HG03457 (cell line): Measurements from ENCODE around the gene PPM1L.
A peak's percentile ranks its signal among the peaks of the same experiment; 100 is the strongest.
"Not testable (repeated sequence)": the region's sequence is repeated elsewhere in the genome, so short reads cannot be mapped to it uniquely, and the experiment has no call there.

ENCODE experiments used
- ATAC-seq: cut with Tn5 transposase; IDR thresholded peaks from one replicate; pipeline ENCODE4 v1.9.1; 2021; ENCODE audit warnings: moderate number of reproducible peaks; ENCODE audit not compliant: unreplicated experiment

Gene PPM1L

DNA sequence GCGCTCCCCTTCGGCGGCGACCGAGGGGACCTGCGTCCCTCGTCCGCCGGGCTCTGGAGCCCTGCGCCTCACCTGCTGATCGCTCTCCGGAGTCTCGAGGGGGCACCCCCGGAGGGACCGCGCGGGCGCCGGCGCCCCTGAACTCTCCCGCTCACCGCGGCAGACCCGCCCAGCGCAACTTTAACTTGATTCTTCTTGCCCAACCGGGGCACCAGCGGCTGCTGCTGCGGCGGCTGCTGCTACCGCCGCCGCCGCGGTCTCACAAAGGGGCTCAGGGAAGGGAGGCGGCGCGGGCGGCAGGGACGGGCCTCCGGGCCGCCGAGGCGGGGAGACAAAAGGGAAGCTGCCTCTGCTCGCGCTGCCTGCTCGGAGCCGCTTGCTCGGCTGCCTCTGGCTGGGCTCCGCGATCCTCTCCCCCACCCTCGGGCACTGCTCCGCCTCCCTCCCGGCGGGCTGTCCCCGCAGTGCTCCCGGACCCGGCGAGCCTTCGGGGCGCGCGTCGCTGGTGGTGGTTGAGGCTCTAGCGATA lies at the start of gene PPM1L:
PPM1L (plus strand) TSS at position 456 of the 529 bp plus-strand sequence.
- peak; percentile 42 for ATAC-seq

DNA sequence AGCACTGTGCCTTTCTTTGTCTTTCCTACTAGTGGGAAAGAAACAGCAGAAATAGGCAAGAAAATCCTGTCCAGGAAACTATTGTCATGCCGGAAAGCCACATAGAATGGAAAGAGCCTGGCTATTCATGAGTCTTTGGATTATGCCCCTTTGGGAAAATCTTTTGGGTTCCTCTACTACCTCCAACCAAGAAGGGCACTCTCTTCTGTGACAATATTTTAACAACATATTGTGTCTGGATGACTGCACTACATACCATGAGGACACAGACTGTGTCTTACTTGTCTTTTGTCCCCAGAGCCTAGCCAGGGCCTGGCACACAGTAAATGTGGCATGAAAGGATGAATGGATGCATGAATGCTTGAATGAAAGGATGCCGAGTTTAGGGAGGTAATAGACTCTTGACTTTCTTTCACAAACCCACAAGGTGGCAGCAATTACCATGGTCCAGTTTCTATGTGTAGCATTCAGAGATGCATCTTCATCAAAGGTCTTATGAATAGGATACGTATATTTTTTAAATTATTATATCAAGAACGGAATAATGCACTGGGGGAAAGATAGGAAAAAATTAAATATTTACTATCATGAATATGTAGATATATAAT lies 48.7 kb upstream of the PPM1L start:
- ATAC-seq = no peak

DNA sequence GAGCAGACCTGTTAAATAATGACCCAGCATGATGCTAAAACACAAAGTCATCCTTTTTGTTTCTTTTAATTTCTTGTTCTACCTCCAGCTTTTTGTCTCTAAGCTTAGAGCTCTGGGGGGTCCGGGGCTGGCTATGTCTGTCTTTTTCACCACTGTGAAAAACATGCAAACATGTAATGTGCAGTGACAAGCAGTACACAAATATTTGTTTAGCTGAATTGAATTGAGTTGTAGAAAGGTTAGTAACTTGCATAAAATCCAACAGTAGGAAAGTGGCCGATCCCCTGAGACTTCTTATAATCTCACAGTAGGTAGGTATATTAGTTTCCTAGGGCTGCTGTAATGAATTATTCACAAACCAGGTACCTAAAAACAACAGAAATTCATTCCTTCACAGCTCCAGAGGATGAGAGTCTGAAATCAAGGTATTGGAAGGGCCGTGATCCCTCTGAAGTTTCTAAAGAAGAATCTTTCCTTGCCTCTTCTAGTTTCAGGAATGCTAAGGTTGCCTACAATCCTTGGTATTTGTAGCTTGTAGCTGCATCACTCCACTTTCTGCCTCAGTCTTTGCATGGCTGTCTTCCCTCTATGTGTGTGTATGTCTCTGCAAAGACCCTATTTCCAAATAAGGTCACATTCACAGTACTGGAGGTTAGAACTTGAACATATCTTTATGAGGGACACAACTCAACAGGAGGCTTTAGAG lies 46.4 kb upstream of the PPM1L start:
- ATAC-seq = no peak

DNA sequence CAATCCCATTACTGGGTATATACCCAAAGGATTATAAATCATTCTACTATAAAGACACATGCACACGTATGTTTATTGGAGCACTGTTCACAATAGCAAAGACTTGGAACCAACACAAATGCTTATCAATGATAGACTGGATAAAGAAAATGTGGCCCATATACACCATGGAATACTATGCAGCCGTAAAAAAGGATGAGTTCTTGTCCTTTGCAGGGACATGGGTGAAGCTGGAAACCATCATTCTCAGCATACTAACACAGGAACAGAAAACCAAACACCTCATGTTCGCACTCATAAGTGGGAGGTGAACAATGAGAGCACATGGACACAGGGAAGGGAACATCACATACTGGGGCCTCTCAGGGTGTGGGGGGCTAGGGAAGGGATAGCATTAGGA lies 42.9 kb upstream of the PPM1L start:
- ATAC-seq = not testable (repeated sequence)

DNA sequence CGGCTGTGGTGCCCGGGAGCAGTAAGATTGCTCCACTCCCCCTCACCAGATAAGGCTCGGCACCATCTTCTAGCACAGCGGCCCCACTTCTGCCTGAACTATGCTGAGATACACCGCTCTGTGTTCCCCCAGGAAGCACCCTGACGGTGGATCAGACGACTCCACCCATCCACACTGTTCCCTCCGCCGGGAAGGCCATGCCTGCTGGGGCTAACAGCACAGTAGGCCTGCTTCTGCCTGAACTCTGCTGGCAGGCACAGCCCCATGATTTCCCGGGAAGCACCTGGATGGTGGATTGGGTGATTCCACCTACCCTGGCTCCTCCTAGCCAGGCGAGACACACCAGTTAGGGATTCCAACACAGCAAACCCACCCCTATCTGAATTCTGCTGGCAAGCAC lies 36.3 kb upstream of the PPM1L start:
- no peak for ATAC-seq

DNA sequence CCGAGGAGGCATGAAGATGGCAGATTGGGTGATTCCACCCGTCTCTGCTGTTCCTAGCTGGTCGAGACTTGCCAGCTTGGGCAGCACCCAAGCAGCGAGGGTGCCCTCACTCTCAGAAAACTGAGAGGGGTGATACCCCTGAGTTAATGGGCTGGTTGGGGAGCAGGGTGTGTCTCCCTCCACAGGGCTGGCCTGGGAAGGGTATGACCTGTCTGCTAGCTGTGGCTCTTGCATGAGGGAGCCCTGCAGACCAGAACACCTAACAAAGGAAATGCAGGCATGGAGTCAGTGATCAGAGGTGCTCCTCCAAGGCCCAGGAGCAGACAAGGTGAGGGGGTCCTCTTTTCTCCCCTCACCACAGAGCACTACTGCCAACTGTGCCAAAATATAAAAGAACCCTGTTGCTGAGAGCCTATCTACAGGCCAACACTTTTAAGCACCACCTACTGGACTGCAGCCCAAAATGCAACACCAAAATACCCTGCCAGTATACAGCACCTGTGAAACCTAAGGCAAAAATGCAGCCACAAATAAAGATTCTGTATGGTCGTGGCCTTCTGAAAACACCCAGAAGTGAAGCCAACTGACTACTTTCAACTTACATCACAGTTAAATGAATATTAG lies 35.8 kb upstream of the PPM1L start:
- no peak for ATAC-seq

DNA sequence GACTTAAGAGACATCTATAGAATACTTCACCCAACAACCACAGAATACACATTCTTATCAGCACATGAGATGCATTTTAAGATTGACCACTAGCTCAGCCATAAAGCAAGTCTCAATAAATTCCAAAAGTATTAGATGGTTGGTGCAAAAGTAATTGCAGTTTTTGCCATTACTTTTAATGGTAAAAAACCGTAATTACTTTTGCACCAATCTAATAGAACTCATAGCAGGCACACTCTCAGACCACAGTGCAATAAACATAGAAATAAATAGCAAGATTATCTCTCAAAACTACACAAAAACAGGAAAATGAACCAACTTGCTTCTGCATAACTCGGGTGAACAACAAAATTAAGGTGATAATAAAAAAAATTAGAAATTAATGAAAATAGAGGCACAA lies 33.7 kb upstream of the PPM1L start:
- ATAC-seq = no peak

DNA sequence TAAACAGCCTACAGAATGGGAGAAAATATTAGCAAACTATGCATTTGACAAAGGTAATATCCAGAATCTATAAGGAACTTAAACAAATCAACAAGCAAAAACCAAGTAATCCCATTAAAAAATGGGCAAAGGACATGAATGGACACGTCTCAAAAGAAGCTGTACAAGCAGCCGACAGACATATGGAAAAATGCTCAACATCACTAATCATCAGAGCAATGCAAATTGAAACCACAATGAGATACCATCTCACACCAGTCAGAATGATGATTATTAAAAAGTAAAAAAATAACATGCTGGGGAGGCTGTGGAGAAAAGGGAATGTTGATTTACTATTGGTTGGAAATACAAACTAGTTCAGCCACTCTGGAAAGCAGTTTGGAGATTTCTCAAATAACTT lies 30.7 kb upstream of the PPM1L start:
- no peak for ATAC-seq

DNA sequence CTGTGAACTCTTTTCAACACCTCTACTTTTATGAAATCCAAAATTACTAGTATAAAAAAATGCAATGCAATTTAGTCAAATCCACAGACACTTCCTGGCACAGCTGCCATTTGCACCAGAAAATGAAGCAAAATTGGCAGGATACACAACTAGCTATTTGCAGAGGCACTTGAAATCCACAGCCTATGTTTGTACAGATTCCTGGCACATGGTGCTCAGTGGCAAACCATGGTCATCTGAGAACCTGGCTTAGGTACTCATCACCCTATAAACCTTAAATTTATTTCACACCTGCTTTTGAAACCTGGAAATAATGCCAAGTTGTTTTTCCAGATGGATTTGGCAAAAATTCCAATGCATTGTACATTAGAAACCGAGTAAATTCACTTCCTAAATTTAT lies 20.2 kb upstream of the PPM1L start:
- no peak for ATAC-seq

DNA sequence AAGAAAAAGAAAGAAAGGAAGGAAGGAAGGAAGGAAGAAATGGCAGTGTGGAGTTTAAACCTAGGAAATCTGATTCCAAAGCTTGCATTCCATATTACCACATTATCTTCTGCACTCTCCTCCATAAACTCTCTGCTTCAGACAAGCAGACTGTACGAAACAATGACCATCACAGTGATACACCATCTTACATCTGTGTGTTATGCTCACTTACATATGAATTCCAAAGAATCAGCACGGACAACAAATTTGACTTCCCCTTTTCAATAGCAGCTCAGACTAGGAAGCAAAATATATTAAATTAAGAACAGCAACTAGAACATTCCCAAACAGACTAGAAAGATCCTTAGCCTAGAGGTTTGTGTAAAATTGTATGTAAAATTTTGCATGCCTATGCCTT lies 18.0 kb upstream of the PPM1L start:
- ATAC-seq = no peak

DNA sequence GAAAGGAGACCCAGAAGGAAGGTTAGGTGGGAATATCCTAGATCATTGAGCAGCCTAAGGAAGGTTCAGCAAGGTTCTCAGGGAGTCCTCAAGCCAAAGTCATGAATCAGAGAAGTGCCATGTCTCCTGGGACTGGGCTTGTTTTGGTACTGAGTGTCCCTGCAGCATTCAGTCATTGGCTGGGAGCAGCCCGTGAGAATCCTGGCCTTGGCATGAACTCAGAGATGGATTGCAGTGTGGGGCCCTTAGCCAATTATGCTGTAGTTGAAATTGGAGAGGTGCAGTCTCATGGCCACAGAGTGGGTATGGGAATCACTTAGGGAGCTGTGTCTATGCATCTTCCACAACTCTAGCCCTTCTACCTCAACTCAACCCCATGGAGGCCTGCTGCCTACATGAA lies 17.0 kb upstream of the PPM1L start:
- ATAC-seq = no peak

DNA sequence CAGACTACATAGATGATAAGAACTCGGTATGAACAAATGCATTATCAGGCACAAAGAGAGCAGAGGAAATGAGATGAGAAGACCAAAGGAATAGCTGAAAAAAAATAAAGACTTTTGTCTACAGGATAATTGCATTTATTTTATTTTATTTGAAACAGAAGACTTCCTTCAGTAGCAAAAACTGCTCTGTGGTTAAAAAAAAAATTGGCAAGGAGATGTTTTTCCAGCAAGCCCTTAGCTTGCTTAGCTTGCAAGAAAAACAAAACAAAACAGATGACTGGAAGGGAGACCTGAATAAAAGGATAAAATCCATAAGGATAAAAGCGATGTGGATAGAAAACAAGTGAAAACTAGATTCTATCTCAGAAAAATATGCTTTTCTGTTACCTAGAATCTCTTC lies 9.1 kb upstream of the PPM1L start:
- ATAC-seq = no peak

DNA sequence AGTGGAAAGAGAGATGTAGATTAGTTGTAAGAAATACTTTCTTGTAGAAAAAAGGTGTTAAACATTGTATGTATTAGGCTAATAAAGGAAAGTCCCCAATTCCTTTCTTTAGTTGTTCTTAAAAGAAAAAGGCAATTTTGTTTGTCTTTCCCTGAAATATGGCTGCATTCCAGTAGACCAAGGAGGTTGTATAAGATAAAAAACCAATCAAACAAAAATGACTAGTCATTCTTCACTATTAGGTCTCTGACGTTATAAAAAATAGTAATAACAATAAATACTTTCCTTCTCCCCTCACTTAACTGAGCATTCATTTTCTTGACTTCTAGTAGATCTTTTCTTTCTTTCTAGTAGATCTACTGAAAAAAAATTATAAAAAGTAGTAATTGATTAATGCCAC lies 8.6 kb upstream of the PPM1L start:
- ATAC-seq = no peak

DNA sequence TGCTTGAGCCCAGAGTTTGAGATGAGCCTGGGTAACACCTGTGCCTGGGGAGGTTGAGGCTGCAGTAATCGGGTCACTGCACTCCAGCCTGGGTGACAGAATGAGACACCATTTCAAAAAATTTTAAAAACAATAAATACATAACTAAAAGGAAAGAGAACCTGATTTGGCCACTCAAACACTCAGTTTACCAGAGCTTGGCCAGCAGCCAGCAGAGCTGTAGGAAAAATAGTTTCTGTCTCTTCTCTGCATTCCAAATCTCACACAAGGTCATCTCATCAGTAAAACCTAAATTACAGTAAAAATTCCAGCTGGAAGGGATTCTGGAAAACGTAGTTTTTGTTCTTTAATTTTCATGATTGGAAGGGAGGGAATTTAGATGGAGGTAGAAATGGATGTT lies 7.8 kb upstream of the PPM1L start:
- no peak for ATAC-seq

DNA sequence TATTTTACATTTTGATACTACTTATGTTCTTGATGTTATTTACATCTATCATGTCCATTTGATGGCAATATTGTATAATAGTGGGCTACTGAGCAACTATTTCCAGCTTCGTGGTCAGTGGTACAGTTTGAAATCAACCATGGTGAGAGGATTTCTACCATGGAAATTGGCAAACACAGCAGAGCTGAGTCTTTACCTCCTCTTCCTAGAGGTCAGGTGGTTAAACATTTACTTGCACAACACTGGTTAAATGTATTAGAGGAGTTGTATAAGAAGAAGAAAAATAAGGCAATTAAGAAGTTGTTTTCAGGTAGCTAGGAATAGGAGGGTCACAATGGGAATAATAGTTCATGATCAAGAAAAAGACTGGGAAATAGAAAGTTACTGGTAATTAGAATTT lies 7.2 kb upstream of the PPM1L start:
- ATAC-seq = no peak

DNA sequence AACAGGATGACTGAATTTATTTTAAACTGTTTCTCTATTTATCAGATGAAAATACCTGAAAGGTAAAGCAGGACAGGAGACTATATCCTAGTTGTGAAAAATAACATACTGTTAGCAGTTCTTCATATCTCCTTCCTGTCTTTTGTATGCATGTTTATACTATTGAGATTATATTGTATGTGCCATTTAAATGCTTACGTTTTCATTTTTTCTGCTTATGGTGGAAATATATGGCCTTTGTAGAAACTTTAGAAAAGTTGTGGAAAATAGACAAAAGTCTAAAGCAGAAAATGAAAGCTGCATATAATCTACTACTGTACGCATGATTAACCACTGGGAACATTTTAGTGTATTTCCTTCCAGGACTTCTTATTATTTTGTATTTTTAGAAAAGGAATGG lies 2.1 kb upstream of the PPM1L start:
- ATAC-seq = no peak

DNA sequence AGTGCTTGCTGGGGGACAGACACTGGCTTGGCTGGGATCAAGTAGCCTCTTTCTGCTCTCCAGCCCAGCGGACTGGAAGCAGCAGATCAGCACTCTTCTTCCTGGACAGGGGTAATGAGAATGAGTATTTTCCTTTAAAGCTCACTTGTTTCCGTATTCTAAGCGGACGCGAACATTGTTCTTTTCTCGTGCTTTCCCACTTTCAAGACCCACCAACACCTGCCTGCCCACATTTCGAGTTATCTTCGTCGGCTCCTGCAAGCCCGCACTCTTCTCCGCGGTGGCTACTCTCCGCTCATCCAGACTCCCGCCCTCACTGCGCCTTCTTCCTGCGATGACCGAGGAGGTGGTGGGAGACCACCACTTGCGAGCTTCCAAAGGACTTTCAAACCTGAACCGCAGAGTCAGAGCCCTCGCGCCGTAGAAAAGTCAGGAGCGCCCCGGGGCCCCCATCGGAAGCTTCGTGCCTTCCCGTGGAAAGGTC lies 1.6 kb upstream of the PPM1L start:
- no peak for ATAC-seq

DNA sequence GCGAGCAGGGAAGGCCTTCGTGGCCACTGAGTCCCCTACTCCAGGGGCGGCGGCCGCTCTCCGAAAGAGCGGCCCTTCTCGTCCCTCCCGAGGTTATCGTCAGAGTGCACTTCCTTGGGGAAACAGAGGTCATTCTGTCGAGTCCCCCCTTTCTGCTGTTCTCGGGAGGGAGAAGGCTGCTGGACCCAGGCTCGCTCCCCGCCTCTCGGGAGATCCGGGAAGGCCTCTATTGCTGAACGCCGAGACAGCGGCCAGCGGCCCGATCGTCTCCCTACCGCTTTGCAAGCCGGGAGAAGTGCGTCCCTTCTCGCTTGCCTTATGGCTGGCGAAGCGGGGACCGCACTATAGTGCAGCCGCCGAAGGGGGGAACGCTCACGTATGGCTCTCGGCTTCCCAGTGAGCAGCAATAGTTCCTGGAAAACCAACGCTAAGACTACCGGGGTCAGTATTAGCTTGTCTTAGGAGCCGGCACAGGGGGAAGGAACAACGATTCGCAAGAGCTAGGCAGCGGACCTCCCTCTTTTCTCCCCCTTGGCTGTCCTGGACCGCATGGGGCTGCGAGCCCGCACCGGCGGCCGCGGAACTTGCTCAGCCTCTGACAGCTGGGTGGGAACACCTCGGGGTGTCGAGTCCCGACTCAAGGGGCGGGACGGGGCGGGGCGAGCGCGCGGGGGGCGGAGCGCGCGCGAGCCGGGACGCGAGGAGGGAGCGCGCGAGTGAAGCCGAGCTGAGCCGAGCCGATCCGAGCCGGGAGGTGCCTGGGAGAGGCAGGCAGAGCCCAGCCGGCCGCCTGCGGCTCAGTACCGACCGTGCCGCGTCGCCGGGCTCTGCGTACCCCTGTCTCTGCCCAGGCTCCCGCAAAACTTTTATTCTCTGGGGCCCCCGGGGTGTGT lies 930 bp upstream of the PPM1L start:
- ATAC-seq = peak; percentile 85

DNA sequence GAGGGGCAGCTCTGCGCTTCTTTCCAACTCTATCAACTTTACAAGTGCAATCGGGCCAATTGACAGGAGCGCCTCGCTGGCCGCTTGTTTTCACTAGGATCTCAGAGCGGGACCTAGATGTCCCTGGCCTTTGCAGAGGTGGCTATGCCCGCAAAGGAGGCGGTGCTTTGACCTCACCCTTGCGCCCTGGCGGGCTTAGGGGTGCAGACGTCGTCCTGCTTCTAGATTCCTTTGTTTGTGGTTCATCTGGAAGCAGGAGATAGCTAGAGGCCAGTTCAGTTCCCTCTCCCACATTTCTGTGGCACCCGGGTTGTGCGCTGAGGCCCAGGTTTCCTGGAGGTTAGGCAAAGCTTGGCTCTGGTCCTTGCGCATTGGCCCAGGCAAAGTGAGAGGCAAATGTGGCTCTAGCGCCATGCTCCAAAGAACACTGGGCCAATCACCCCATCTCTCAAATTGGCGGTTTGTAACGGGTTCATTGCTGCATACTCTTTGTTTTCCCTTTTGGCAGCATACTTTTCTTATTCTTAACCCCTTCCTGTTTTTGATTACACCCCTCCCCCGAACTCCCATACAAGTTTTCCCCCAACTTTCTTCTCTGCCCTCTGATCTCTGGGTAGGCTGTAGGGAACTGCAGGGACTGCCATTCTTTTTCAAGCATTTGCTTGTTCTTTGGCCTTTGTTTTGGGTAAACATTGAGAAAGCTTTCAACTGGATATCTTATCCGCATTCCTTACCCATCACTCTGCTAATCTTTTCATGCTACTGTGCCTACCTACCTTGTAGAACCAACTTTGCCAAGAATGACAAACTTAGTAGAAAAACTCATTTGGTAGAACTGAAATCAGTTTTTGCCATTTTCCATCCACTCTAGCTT lies 1.4 kb downstream of the PPM1L start:
- no peak for ATAC-seq

DNA sequence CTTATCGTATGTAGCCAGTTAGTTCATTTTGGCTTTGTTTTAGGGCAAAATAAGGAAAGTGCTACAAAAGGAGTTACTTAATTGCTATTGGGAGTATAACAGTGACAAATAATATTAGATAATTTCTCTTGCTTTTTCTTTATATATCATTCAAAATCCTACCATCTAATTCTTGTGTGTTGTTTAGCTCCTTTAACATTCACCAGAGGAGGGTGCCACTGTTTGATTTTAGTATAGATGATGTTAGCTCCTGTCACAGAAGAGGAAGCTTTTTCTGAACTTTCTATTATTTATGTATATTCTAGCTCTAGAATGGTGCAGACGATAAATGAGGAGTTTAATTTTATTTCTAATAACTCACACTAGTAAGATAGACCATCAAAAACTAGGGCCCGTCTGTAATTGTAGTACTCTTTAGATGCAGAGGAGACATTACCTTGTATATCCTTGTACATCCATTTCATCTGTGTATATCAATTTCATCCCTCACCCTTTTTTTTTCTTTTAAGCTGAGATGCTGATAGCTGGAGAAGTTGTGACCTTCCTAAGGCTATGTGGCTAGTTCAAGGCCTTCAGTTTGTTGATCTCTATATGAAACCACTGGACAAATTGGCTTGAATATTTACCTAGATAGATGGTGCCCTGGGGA lies 3.0 kb downstream of the PPM1L start:
- ATAC-seq = no peak
